Eye (tissue), 1 donor: ENCODE results near the gene UPP1.
"Not testable (repeated sequence)": the region's sequence is repeated elsewhere in the genome, so short reads cannot be mapped to it uniquely, and the experiment has no call there.

Experiments used
- DNase-seq: peaks from one replicate; pipeline ENCODE4 v3.0.0-alpha.2; 2015

The UPP1 gene

GRCh38 chr7:48089046-48090003 lies at the start of gene UPP1:
Gene UPP1 (plus strand): TSS chr7:48089265. CDS start chr7:48094784, 5,519 bp downstream.
- DNase-seq: peak; percentile 85

GRCh38 chr7:48040944-48041652 lies 48.0 kb upstream of the UPP1 start:
- no peak for DNase-seq

- DNase-seq: no peak
These were observed 47.5 kb upstream of the UPP1 start for GRCh38 chr7:48041653-48041970.

- no peak for DNase-seq
These were observed 46.8 kb upstream of the UPP1 start for GRCh38 chr7:48042216-48042615.

GRCh38 chr7:48042636-48043035 lies 46.4 kb upstream of the UPP1 start:
- no peak for DNase-seq

GRCh38 chr7:48045195-48045765 lies 43.8 kb upstream of the UPP1 start:
- DNase-seq: no peak

GRCh38 chr7:48046458-48046857 lies 42.6 kb upstream of the UPP1 start:
- no peak for DNase-seq

- DNase-seq: no peak
These were observed 41.0 kb upstream of the UPP1 start for GRCh38 chr7:48048113-48048512.

- no peak for DNase-seq
These were observed 39.2 kb upstream of the UPP1 start for GRCh38 chr7:48049850-48050249.

- DNase-seq: no peak
These were observed 36.3 kb upstream of the UPP1 start for GRCh38 chr7:48052748-48053147.

GRCh38 chr7:48053736-48054135 lies 35.3 kb upstream of the UPP1 start:
- no peak for DNase-seq

GRCh38 chr7:48058990-48059389 lies 30.1 kb upstream of the UPP1 start:
- DNase-seq: no peak

- no peak for DNase-seq
These were observed 29.4 kb upstream of the UPP1 start for GRCh38 chr7:48059706-48060105.

GRCh38 chr7:48063985-48064384 lies 25.1 kb upstream of the UPP1 start:
- DNase-seq: no peak

GRCh38 chr7:48067475-48067874 lies 21.6 kb upstream of the UPP1 start:
- DNase-seq: no peak

GRCh38 chr7:48074204-48074654 lies 14.8 kb upstream of the UPP1 start:
- no peak for DNase-seq

GRCh38 chr7:48077423-48077822 lies 11.6 kb upstream of the UPP1 start:
- no peak for DNase-seq

GRCh38 chr7:48078470-48078869 lies 10.6 kb upstream of the UPP1 start:
- no peak for DNase-seq

- not testable (repeated sequence) for DNase-seq
These were observed 6.7 kb upstream of the UPP1 start for GRCh38 chr7:48082378-48082777.

GRCh38 chr7:48083114-48083830 lies 5.8 kb upstream of the UPP1 start:
- no peak for DNase-seq

GRCh38 chr7:48084727-48085432 lies 4.2 kb upstream of the UPP1 start:
- peak; percentile 21 for DNase-seq

GRCh38 chr7:48085433-48085791 lies 3.7 kb upstream of the UPP1 start:
- no peak for DNase-seq
